HPDE6-E6E7 (cell line): ENCODE results near the gene PANX2.
A peak's percentile ranks its signal among the peaks of the same experiment; 100 is the strongest.

Experiments used
- DNase-seq: peaks from one replicate; pipeline ENCODE4 v3.0.0; 2011; ENCODE audit warnings: missing footprints; ENCODE audit errors: extremely low spot score

The PANX2 gene

GRCh38 chr22:50183141-50183971 lies 12.8 kb downstream of the PANX2 start:
- DNase-seq: no peak

- no peak for DNase-seq
Observed at GRCh38 chr22:50184004-50184901, 13.7 kb downstream of the PANX2 start.

GRCh38 chr22:50184902-50185374 lies 14.4 kb downstream of the PANX2 start:
- no peak for DNase-seq

- peak; percentile 54 for DNase-seq
Observed at GRCh38 chr22:50185375-50186087, 15.0 kb downstream of the PANX2 start, which contains the start of gene TRABD. Gene TRABD, plus strand, starts transcription at chr22:50185913. Its CDS starts 7,148 bp downstream, at chr22:50193061.

- no peak for DNase-seq
Observed at GRCh38 chr22:50186181-50186714, 15.7 kb downstream of the PANX2 start.

DNA sequence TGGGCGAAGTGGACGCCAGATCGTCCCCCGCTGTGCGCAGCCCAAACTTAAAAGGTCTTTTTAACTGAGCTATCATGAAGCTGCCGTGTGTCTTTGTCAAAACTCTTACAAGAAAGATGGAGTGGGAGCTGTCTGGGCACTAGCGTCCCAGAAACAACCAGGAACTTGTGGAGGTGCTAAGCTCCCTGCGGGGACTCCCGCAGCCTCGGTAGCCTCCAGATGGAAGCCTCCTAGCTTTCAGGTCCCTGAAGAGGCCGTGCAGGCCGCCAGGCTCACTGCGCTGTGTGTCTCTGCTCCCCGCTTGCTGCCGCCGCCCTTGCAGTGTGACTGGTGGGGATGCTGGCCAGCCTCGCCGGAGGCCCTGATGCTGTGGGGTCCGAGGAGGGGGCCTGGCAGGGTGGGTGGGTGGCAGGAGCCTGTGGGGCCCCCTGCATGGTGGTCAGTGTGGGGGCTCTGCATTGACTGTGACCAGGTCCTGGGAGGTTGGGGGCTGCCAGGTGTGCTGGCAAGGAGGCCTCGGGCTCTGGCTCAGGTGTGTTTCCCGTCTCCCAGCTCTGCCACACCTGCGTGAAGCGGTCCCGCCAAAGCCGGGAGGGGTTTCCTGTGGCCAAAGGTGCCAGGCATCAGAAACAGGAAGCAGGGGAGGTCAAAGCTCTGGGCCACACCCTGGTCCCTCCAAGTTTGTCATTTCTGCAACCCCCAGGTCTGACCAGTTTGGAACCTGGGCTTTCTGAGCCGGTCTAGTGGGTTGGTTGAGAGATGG lies 16.4 kb downstream of the PANX2 start:
- DNase-seq: no peak

DNA sequence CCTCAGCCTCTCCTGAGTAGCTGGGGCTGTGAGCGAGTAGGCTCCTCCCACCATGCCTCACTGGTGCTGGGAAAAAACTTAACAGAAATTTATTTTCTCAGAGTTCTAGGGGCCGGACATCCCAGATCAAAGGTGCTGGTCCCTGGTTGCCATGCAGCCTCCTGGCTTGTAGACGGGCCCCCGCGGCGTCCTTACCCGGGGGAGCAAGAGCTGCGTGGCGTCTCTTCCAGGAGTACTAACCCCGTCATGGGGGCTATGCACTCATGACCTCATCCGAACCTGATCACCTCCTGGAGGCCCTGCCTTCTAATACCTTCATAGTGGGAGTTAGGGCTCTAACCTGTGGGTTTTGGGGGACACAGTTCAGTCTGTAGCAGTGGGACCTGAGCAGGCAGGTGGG lies 17.8 kb downstream of the PANX2 start:
- no peak for DNase-seq

DNA sequence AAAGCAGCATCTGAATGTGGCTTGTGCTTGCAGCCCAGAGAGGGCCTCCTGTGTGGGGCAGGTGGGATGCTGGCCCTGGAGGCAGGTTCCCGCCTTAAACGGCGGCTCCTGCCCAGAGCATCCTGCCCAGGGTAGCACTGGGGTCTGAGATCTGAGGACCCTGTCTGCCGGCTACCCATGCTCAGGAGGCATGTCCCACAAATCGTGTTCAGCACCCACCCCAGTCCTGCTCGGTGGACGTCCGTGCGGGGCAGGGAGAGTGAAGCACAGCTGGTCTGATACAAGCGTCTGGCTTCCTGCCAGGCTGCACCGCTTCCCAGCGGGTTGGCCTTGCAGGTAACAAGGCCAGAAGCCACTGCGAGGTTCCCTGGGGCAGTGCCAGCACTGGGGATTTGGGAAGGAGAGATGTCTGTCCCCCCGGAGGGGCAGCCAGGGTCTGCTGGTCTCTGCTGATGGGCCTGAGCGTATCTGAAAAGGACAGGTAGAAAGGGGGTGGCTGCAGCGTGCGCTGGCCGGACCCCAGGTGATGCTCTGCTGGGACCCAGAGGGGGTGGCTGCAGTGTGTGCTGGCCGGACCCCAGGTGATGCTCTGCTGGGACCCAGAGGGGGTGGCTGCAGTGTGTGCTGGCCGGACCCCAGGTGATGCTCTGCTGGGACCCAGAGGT lies 18.8 kb downstream of the PANX2 start:
- DNase-seq: no peak

DNA sequence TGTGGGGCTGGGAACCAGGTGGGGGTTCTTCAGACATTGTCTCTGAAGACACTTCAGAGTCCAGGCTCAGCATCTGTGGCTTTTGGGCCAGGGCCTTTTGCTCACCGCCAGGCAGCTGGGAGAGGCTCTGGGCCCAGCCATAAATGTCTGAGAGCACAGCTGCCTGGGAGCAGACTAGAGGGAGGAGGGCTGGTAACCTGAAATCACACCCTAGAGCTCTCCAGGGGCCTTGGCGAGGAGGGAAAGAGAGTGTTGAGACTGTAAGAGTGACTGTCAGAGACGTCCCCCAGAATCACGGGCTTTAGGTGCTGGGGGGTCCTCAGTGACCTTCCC lies 19.3 kb downstream of the PANX2 start:
- no peak for DNase-seq

- peak; percentile 50 for DNase-seq
Observed at GRCh38 chr22:50190182-50190940, 19.8 kb downstream of the PANX2 start.

DNA sequence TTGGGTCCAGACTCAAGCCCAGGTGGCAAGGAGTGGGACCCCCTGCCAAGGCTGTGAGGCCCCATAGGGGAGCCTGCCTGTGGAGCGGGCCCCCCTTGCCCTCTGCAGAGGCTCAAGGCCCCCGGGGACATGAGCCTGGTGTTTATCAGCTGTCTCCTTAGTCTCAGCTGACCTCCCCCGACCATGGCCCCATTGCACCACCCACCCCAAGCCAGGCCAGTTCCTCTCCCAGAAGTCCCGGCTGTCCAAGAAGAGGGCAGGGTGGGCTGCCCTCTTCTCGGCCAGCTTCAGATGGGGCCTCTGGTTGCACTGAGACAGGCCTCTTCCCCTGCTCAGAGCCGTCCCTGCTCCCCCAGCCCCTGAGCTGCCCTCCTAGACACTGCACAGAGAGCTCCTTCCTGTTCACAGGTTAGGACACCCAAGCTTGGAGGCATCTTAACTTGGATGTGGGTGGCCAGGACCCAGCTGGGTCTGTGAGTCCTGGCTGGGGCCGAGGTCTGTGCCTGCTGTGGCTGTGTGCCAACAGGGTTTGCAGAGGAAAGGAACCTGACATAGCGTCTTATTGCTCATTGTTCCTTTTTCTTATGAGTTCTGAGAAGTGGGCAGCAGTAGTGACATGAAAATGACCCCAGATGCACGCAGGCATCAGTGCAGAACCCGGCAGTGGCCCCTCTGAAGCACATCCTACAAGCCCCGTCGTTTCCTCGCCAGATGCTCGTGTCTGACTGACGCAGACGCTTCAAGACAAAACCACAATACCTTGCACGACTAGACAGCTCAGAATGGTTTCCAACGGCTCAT lies 20.6 kb downstream of the PANX2 start:
- no peak for DNase-seq

DNA sequence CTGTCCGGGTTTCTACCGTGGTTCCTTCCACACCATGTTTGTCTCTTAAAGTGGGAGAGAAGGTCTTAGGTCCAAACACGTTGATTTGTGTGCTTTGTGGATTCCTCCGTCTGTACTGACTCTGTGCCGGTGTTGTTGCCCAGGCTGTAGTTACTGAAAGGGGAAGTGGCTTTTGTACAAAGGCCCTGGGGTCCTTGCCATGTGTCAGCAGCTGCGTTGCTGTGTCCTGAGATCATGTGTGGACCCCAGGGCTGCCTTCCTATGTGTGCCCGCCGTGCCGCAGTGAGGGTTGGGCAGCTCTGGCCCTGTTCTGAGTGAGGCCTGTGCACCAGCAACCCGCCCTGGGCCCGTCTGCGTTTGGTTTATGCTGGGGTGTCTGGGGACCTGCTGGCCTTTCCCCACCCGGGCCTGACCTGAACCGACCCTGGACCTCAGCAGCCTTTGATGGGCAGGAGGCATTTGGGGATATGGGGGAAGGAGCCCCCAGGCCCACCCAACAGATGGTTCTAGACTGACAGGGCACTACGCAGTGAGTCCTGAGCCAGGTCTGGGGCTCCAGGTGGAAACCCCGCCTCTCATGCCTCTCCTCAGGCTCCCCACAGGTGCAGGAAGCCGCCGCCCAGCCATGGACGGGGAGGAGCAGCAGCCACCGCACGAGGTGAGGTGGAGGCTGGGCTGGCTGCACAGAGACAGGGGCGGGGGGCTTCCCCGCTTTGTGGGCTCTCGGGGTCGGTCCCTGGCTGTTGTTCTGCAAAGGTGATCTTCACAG lies 22.1 kb downstream of the PANX2 start:
- no peak for DNase-seq

GRCh38 chr22:50193621-50194020 lies 23.1 kb downstream of the PANX2 start:
- DNase-seq: no peak

DNA sequence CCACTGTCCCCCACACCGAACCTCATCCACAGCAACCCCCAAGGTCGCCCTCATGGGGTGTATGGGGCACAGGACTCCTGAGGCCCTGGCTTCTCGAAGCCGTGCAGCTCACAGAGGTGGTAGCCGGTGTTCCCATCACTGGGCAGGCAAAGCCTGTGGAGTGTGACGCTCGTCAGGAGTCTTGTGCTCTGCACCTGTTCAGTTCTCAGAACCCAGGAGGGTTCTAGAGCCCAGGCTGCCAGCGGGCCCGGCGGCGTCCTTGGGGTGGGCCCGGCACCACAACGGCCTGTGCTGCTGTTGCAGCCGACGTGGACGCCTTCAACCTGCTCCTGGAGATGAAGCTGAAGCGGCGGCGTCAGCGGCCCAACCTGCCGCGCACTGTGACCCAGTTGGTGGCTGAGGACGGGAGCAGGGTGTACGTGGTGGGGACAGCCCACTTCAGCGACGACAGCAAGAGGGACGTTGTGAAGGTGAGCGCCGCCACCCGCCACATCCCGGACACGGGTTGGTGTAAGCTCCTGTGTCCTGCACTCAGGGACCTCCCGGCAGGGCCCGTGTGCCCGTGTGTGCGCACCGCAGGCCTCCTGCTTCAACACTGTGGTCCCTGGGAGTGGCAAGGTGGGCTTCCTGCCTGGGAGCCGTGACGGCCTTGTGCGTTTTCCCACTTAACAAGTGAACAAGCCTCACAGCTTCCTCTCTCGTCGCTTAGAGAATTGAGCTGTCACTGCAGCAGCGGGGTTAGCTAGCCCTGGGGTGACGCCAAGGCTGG lies 23.7 kb downstream of the PANX2 start:
- no peak for DNase-seq

DNA sequence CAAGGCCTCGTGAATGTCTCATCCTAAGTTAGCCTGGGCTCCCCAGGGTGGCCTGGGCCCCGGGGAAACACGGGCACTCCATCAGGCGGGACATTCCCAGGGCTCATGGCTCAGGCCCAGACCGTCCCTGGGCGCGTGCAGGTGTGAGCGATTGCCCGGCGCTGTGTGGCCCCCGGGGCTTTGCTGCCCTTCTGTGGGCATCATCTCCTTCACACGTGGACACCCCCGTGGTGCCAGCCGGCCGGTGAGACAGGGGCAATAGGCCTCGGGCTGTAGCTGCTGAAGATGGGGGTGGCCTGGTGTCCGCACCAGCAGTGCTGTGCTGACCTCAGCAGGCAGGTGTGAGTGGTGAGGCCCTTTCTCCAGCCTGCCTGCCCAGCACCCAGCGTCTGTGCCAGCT lies 25.7 kb downstream of the PANX2 start:
- DNase-seq: no peak

- no peak for DNase-seq
Observed at GRCh38 chr22:50197000-50197800, 26.7 kb downstream of the PANX2 start.
